Adrenal gland (tissue), 12 donors: Measurements from ENCODE around the gene ODAM. TPM values are rescaled to one million over a fixed set of nuclear protein-coding genes. Genes with fewer than 3 reads are reported as not detected.
A peak's percentile ranks its signal among the peaks of the same experiment; 100 is the strongest.

Source experiments
- DNase-seq, 7 donors: peaks; one replicate each; pipeline ENCODE4 v3.0.0-alpha.2; 2019 to 2020
- H3K27ac ChIP-seq, 5 donors: fragments of 200-600 bp; sonication (generic) in 4 of 5; 1 replicate in 3 of 5; 2 replicates in 2 of 5; pipeline versions ENCODE4 v1.5.1 to v1.8.0; 2016 to 2020; ENCODE audit warnings: mild to moderate bottlenecking in 1 of 5
- H3K27me3 ChIP-seq: fragments of 200-600 bp; 2 replicates; pipeline ENCODE4 v1.8.0; 2021
- H3K36me3 ChIP-seq, 2 donors: fragments of 200-600 bp; replicated peaks in 1 of 2; 1 replicate in 1 of 2; 2 replicates in 1 of 2; pipeline versions ENCODE4 v1.5.1 to v1.8.0; 2018 to 2022
- H3K4me1 ChIP-seq, 2 donors: fragments of 200-600 bp; replicated peaks in 1 of 2; 1 replicate in 1 of 2; 2 replicates in 1 of 2; pipeline versions ENCODE4 v1.5.1 to v1.8.0; 2018 to 2021
- H3K4me3 ChIP-seq, 4 donors: fragments of 200-600 bp; sonication (generic) in 3 of 4; one replicate each; pipeline ENCODE4 v1.5.1; 2016 to 2018
- H3K9me3 ChIP-seq, 3 donors: fragments of 200-600 bp; sonication (generic) in 1 of 3; replicated peaks in 1 of 3; 1 replicate in 2 of 3; 2 replicates in 1 of 3; pipeline versions ENCODE4 v1.5.1 to v1.8.0; 2016 to 2021
- CTCF ChIP-seq, 6 experiments: fragments of 450-650 bp in 4 of 6; fragments of 200-600 bp in 2 of 6; sonication (generic) in 1 of 6; IDR thresholded peaks; 1 replicate in 5 of 6; 2 replicates in 1 of 6; pipeline versions ENCODE4 v1.5.1 to v1.8.0; 2016 to 2021; ENCODE audit warnings: antibody characterized with exemption in 6 of 6, mild to moderate bottlenecking in 2 of 6, moderate library complexity in 1 of 6
- POLR2A ChIP-seq, 2 donors: fragments of 450-650 bp; IDR thresholded peaks; one replicate each; pipeline ENCODE4 v1.6.1; 2017; ENCODE audit warnings: antibody characterized with exemption in 2 of 2, mild to moderate bottlenecking in 2 of 2, moderate library complexity in 1 of 2
- WGBS, 4 donors: extraction: QIAGEN DNeasy Blood & Tissue Kit in 2 of 4; methylation state at CpG; one replicate each; pipeline versions ENCODE4 v1.1.5 to v1.1.7; 2013 to 2017; 5-methylcytosine and 5-hydroxymethylcytosine counted together
- intact Hi-C, 2 donors: fragments of 100-400 bp; cut with DNase I; formaldehyde crosslinking; loops; one replicate each; pipeline versions ENCODE4 v1.14.1 to v1.15.0; 2022 to 2023
- polyA plus RNA-seq, 3 donors: library from polyadenylated mRNA; stranded (reverse); fragments of 200-250 nt in 2 of 3; fragments of 350-450 nt in 1 of 3; fragmentation: Illumina TruSeq in 1 of 3; extraction: RNeasy Lipid Tissue Mini Kit (QIAGEN cat#74804) in 1 of 3; gene quantifications; one replicate each; pipeline ENCODE4 v1.2.3, GENCODE V29; 2013 to 2014
- total RNA-seq, 9 donors: library from RNA; depleted of rRNA in 4 of 9; stranded (reverse); fragments of >200 nt in 4 of 9; fragments of 120-200 nt in 1 of 9; fragmentation: NEBNext Ultra II Directional in 1 of 9; extraction: Animal tissue kit (Norgen Biotek cat#: 25700) in 1 of 9; gene quantifications; one replicate each; pipeline versions ENCODE4 v1.1.0 to v1.2.4, GENCODE V29; 2013 to 2023
- donor health status: healthy with polysubstance abuse.
- donor health status: Bipolar disorder and iron deficiency.
- donor health status: DM: yes; HTN: yes; CAD: no.
- donor health status: DM: no; HTN: no; CAD: no.
- donor health status: DM: no; HTN: no; CAD: no.
- donor health status: DM: yes; HTN: yes; CAD: no.

The ODAM gene
- total and polyA plus RNA-seq, 12 donors: 0.17 to 2.9 (median 0.48) TPM; not detected in 4

- Histone ChIP-seq H3K9me3 (no peaks in the 10 kb centered on the region), H3K4me1 (no peaks in the 10 kb centered on the region), H3K4me3 (no peak overlapping the region), H3K27me3 (no peaks in the 10 kb centered on the region), H3K36me3 (no peaks in the 10 kb centered on the region), H3K27ac (no peak overlapping the region)
- DNase-seq: no peak
- 35 to 58% (median 48%) methylated on average over 1 of the region's 1 CpG for WGBS, 4 donors
- intact Hi-C loops: no loop called here
- TF ChIP-seq CTCF (IDR thresholded peaks at IDR 0.05) (no peak), POLR2A (IDR thresholded peaks at IDR 0.05) (no peak)
Observed at GRCh38 chr4:70181864-70182263, 13.7 kb upstream of the ODAM start.

- 24 to 39% (median 29%) methylated on average over 2 of the region's 2 CpGs for WGBS, 4 donors
- no peak for DNase-seq
- no peak overlapping the region for H3K4me3 ChIP-seq
- intact Hi-C loops: no loop called here
- TF ChIP-seq POLR2A (IDR thresholded peaks at IDR 0.05): no peak
- H3K27ac ChIP-seq: no peak overlapping the region
- no peaks in the 10 kb centered on the region for H3K36me3 ChIP-seq
- no peaks in the 10 kb centered on the region for H3K4me1 ChIP-seq
- H3K9me3 ChIP-seq: no peaks in the 10 kb centered on the region
- H3K27me3 ChIP-seq: no peaks in the 10 kb centered on the region
Observed at GRCh38 chr4:70182517-70183167, 12.9 kb upstream of the ODAM start.

- 45 to 53% (median 48%) methylated on average over 6 of the region's 6 CpGs for WGBS, 4 donors
- no peaks in the 10 kb centered on the region for H3K9me3 ChIP-seq
- DNase-seq: peak in 4 of 7 donors; percentile 7 to 22 (median 20)
- intact Hi-C loops: no loop called here
- no peak overlapping the region for H3K27ac ChIP-seq
- H3K36me3 ChIP-seq: no peaks in the 10 kb centered on the region
- peak; percentile 17 to 55 (median 33) for TF ChIP-seq CTCF (IDR thresholded peaks at IDR 0.05)
- no peak for TF ChIP-seq POLR2A (IDR thresholded peaks at IDR 0.05)
- H3K4me1 ChIP-seq: no peaks in the 10 kb centered on the region
- no peak overlapping the region for H3K4me3 ChIP-seq
- H3K27me3 ChIP-seq: no peaks in the 10 kb centered on the region
Observed at GRCh38 chr4:70183168-70183939, 12.2 kb upstream of the ODAM start.

GRCh38 chr4:70183940-70184246 is 11.6 kb upstream of the ODAM start:
- intact Hi-C loops: no loop called here
- no peak overlapping the region for H3K4me3 ChIP-seq
- no peaks in the 10 kb centered on the region for H3K27me3 ChIP-seq

More at GRCh38 chr4:70183940-70184246, 11.6 kb upstream of the ODAM start:
- TF ChIP-seq CTCF (IDR thresholded peaks at IDR 0.05): peak in 1 of 6 experiments; percentile 0
- no peak for TF ChIP-seq POLR2A (IDR thresholded peaks at IDR 0.05)
- no peaks in the 10 kb centered on the region for H3K9me3 ChIP-seq
- H3K4me1 ChIP-seq: no peaks in the 10 kb centered on the region
- 69 to 81% (median 70%) methylated on average over 1 of the region's 1 CpG for WGBS, 4 donors
- DNase-seq: no peak
- no peaks in the 10 kb centered on the region for H3K36me3 ChIP-seq
- H3K27ac ChIP-seq: no peak overlapping the region
